K562 (cell line): ENCODE results near the gene SCN5A. TPM values are rescaled to one million over a fixed set of nuclear protein-coding genes. Genes with fewer than 3 reads are reported as not detected.

Experiments used
- ATAC-seq: fragments of 200-7000 bp; cut with Tn5 transposase; 3 replicates; pipeline ENCODE4 v1.9.1; 2020; ENCODE audit warnings: moderate library complexity
- BruUV-seq: library from RNA; stranded (reverse); fragments of 400-500 nt; replicated peaks from 2 replicates; lab custom pipeline; 2021; lab: Mats Ljungman, UMichigan
- CTCF ChIA-PET: fragments of 300-600 bp; formaldehyde crosslinking; extraction: SDS; loops from one replicate; lab custom pipeline; 2021; ENCODE audit warnings: low intra/inter-chr PET ratio; lab: Yijun Ruan, JAX
- POLR2A ChIA-PET: fragments of 300-600, 350-650 bp; sonication (Branson Sonifier 250); formaldehyde crosslinking; extraction: SDS; loops from one replicate; lab custom pipeline; 2021; ENCODE audit warnings: antibody characterized with exemption, inconsistent platforms; lab: Yijun Ruan, JAX
- DNase-seq, 4 experiments: peaks; one replicate each; pipeline versions ENCODE4 v3.0.0 to v3.0.0-alpha.2; 2011 to 2018; ENCODE audit warnings: low spot score in 3 of 4, mixed read lengths in 3 of 4; ENCODE audit errors: extremely low read depth in 1 of 4
- FAIRE-seq: peaks from 2 replicates; lab custom pipeline; 2011; peaks lifted over from hg19 to GRCh38; lab: Jason Lieb, UNC
- H2AFZ ChIP-seq: 2 replicates; pipeline ENCODE4 v1.6.0; 2011; ENCODE audit warnings: low read depth, low read length, control low read depth, inconsistent platforms
- H3K27ac ChIP-seq: fragments of 200-600 bp; 3 replicates; pipeline ENCODE4 v1.8.0; 2011; ENCODE audit warnings: low read depth, mild to moderate bottlenecking, control low read depth, inconsistent platforms, low read length, moderate library complexity, mixed read lengths; ENCODE audit errors: extremely low read depth
- H3K27me3 ChIP-seq, 2 experiments: fragments of 300-600 bp in 1 of 2; 2 replicates in 1 of 2; 3 replicates in 1 of 2; pipeline versions ENCODE4 v1.6.0 to v1.8.0; 2011; ENCODE audit warnings: inconsistent platforms in 2 of 2, low read length in 2 of 2, mild to moderate bottlenecking in 1 of 2, mixed read lengths in 1 of 2, moderate library complexity in 1 of 2; ENCODE audit not compliant: control insufficient read depth in 2 of 2, insufficient read depth in 2 of 2
- H3K36me3 ChIP-seq: fragments of 300-600 bp; 3 replicates; pipeline ENCODE4 v1.8.0; 2011; ENCODE audit warnings: mild to moderate bottlenecking, low read length, inconsistent platforms; ENCODE audit not compliant: control insufficient read depth, insufficient read depth
- H3K4me1 ChIP-seq, 2 experiments: fragments of 200-600 bp in 1 of 2; replicated peaks in 1 of 2; 2 replicates in 1 of 2; 3 replicates in 1 of 2; pipeline versions ENCODE4 v1.5.1 to v1.8.0; 2011; ENCODE audit warnings: inconsistent platforms in 2 of 2, low read length in 2 of 2, mild to moderate bottlenecking in 1 of 2, mixed read lengths in 1 of 2, moderate library complexity in 1 of 2; ENCODE audit not compliant: control insufficient read depth in 2 of 2, insufficient read depth in 2 of 2
- H3K4me2 ChIP-seq: 2 replicates; pipeline ENCODE4 v1.6.1; 2011; ENCODE audit warnings: low read length, control low read depth, inconsistent platforms, mixed read lengths; ENCODE audit not compliant: insufficient read depth
- H3K4me3 ChIP-seq: fragments of 200-600 bp; sonication (generic), shearing (Covaris generic); 2 replicates; pipeline ENCODE4 v1.5.1; 2016; ENCODE audit warnings: control low read depth, inconsistent platforms
- H3K79me2 ChIP-seq: fragments of 200-600 bp; 3 replicates; pipeline ENCODE4 v1.8.0; 2011; ENCODE audit warnings: low read length, inconsistent platforms; ENCODE audit not compliant: control insufficient read depth, insufficient read depth
- H3K9ac ChIP-seq, 2 experiments: 2 replicates each; pipeline versions ENCODE4 v1.6.0 to v1.6.1; 2011; ENCODE audit warnings: low read depth in 2 of 2, low read length in 2 of 2, control low read depth in 1 of 2, inconsistent platforms in 1 of 2, mild to moderate bottlenecking in 1 of 2, mixed read lengths in 1 of 2; ENCODE audit not compliant: insufficient read depth in 1 of 2
- H3K9me1 ChIP-seq: one replicate; pipeline ENCODE4 v1.6.0; 2011; ENCODE audit warnings: inconsistent platforms, mild to moderate bottlenecking, low read length, moderate library complexity; ENCODE audit not compliant: control insufficient read depth, insufficient read depth
- H3K9me3 ChIP-seq: replicated peaks from 2 replicates; pipeline ENCODE4 v1.5.1; 2011; ENCODE audit warnings: low read depth, low read length, inconsistent platforms; ENCODE audit not compliant: control insufficient read depth, insufficient read depth
- H4K20me1 ChIP-seq: replicated peaks from 2 replicates; pipeline ENCODE4 v1.6.1; 2011; ENCODE audit warnings: low read length, inconsistent platforms, mixed read lengths; ENCODE audit not compliant: control insufficient read depth, insufficient read depth
- CTCF ChIP-seq, 3 experiments: IDR thresholded peaks in 2 of 3; conservative IDR thresholded peaks in 1 of 3; 2 replicates each; pipeline ENCODE4 v1.5.1; 2011 to 2012; ENCODE audit warnings: low read length in 3 of 3, mild to moderate bottlenecking in 3 of 3, control low read depth in 2 of 3, improper control_type of control experiment in 1 of 3, inconsistent platforms in 1 of 3, low read depth in 1 of 3, mixed read lengths in 1 of 3, moderate library complexity in 1 of 3; ENCODE audit not compliant: insufficient read depth in 2 of 3
- FOXK2 ChIP-seq, 2 experiments: fragments of 450-650 bp; IDR thresholded peaks in 1 of 2; conservative IDR thresholded peaks in 1 of 2; 2 replicates each; pipeline ENCODE4 v1.6.1; 2016; ENCODE audit warnings: low read depth in 2 of 2, mild to moderate bottlenecking in 1 of 2
- RAD21 ChIP-seq, 2 experiments: fragments of 250-450 bp in 1 of 2; fragments of 450-650 bp in 1 of 2; sonication (Bioruptor Pico) in 1 of 2; formaldehyde crosslinking in 1 of 2; IDR thresholded peaks in 1 of 2; conservative IDR thresholded peaks in 1 of 2; 2 replicates each; pipeline versions ENCODE4 v1.4.0 to v1.8.0; 2020 to 2022; ENCODE audit warnings: mild to moderate bottlenecking in 2 of 2, moderate library complexity in 1 of 2
- ZNF324 ChIP-seq: fragments of 250-450 bp; sonication (Bioruptor Pico); IDR thresholded peaks from 2 replicates; pipeline ENCODE4 v1.4.0; 2020; ENCODE audit warnings: mild to moderate bottlenecking
- WGBS: fragments of 100-300 bp; shearing (Covaris generic); methylation state at CpG from one replicate; pipeline ENCODE4 v1.1.6; 2016; ENCODE audit warnings: low coverage, mixed read lengths; ENCODE audit not compliant: insufficient coverage; ENCODE audit errors: missing lambda C conversion rate; 5-methylcytosine and 5-hydroxymethylcytosine counted together
- in situ Hi-C: fragments of 300-500 bp; cut with MboI; formaldehyde crosslinking; loops from 4 replicates; pipeline ENCODE4 v1.15.0; 2018; ENCODE audit warnings: inconsistent platforms, mixed read lengths
- intact Hi-C: fragments of 100-400 bp; cut with micrococcal nuclease; formaldehyde crosslinking; loops from 2 replicates; pipeline ENCODE4 v1.14.2; 2022
- polyA plus RNA-seq, 8 experiments: library from polyadenylated mRNA; depleted of rRNA in 4 of 8; stranded (reverse) in 5 of 8; unstranded in 3 of 8; fragments of >200 nt; fragmentation: Nextera tagmentation in 2 of 8; fragmentation: Illumina TruSeq in 1 of 8; extraction: Ambion mirVana in 2 of 8; extraction: Trizol in 1 of 8; gene quantifications; 2 replicates each; pipeline versions ENCODE4 v1.2.1 to v1.2.3, GENCODE V29; 2011 to 2014; ENCODE audit warnings: inconsistent platforms in 1 of 8, missing spikeins in 1 of 8
- total RNA-seq, 7 experiments: library from RNA; depleted of rRNA in 6 of 7; stranded (reverse); fragments of >200 nt in 6 of 7; fragmentation: Illumina TruSeq in 2 of 7; extraction: Trizol in 2 of 7; gene quantifications; 2 replicates each; pipeline versions ENCODE4 v1.2.1 to v1.2.3, GENCODE V29; 2011 to 2021; ENCODE audit warnings: low replicate concordance in 1 of 7

The SCN5A gene
- total and polyA plus RNA-seq, 9 of the 15 experiments (the other 6 are each of a cell fraction or from before 2014, with no cell fraction given), result 0.07 to 1.4 (median 0.21) TPM; not detected in 2

GRCh38 chr3:38558864-38559263, 90.6 kb downstream of the SCN5A start:
- FAIRE-seq (peak; percentile 29), ATAC-seq (peak; percentile 67), DNase-seq (no peak)
- H3K36me3 ChIP-seq, result no peaks in the 10 kb centered on the region
- TF ChIP-seq FOXK2 (conservative IDR thresholded peaks at IDR 0.05 in 1 of 2, IDR thresholded peaks at IDR 0.05 in 1 of 2; ENCODE audit: low read depth in 2 of 2) (no peak), ZNF324 (CRISPR knock-in tag) (no peak), RAD21 (CRISPR knock-in tag; conservative IDR thresholded peaks at IDR 0.05 in 1 of 2, IDR thresholded peaks at IDR 0.05 in 1 of 2) (peak in 1 of 2 experiments; percentile 23; a peak in 1 of 4 replicates), CTCF (IDR thresholded peaks at IDR 0.05 in 2 of 3, conservative IDR thresholded peaks at IDR 0.05 in 1 of 3; ENCODE audit: insufficient read depth in 2 of 3, low read depth in 1 of 3, low read length in 3 of 3) (peak in 2 of 3 experiments; percentile 26 to 39; a peak in 2 of 6 replicates)
- 0% methylated on average over 1 of the region's 1 CpG for WGBS
- no peaks in the 10 kb centered on the region for H3K9me3 ChIP-seq
- no peak overlapping the region for H3K4me3 ChIP-seq
- no peaks in the 10 kb centered on the region for H3K9me1 ChIP-seq
- in situ Hi-C loops, result no loop called here
- H4K20me1 ChIP-seq, result no peaks in the 10 kb centered on the region
- no peaks in the 10 kb centered on the region for H3K4me1 ChIP-seq
- no peak overlapping the region for H3K4me2 ChIP-seq
- intact Hi-C loops, result no loop called here
- no peak overlapping the region for H2AFZ ChIP-seq
- no TSS peak for BruUV-seq
- H3K27ac ChIP-seq, result no peak overlapping the region
- ChIA-PET POLR2A (interaction anchor here (0.6 to 2.1 kb wide), 5 partner anchors 8 to 22 kb away, joined by 3 to 6 read pairs (median 4); no protein-coding TSS in a partner anchor), CTCF (no interaction called here)
- H3K9ac ChIP-seq, result no peak overlapping the region
- H3K79me2 ChIP-seq, result no peaks in the 10 kb centered on the region
- peaks cover 6 to 38% of the 10 kb centered on the region in 2 experiments; a peak in 4 of 5 replicates for H3K27me3 ChIP-seq
